DMS79 treated with DMSO at 0.1 percent for 48 hours (cell line): ENCODE data around the gene KIAA0040.
"Not testable (repeated sequence)": the region's sequence is repeated elsewhere in the genome, so short reads cannot be mapped to it uniquely, and the experiment has no call there.

Experiments used
- DNase-seq: peaks from one replicate; lab custom pipeline; 2025; lab: John Stamatoyannopoulos, UW

KIAA0040 gene

DNA sequence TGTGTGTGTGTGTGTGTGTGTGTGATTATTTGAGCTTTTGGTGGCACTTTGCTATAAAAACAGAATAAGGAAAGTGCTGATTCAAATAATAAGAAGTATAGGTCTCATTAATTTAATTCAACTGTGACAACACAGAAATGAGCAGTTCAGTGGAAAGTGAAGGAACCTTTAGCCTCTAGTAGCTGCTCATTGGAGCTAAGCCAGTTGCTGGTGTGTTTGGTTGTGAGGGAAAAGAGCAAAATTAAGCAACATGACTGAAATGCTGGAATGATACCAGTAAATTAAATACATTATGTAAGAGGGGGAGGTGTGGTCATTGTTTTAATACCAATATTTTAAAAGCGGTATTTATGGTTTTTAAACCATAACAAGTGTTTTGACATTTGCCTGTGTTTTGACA lies 55.2 kb downstream of the KIAA0040 start:
- no peak for DNase-seq

GRCh38 chr1:175136246-175136645 lies 56.3 kb downstream of the KIAA0040 start:
- no peak for DNase-seq

DNA sequence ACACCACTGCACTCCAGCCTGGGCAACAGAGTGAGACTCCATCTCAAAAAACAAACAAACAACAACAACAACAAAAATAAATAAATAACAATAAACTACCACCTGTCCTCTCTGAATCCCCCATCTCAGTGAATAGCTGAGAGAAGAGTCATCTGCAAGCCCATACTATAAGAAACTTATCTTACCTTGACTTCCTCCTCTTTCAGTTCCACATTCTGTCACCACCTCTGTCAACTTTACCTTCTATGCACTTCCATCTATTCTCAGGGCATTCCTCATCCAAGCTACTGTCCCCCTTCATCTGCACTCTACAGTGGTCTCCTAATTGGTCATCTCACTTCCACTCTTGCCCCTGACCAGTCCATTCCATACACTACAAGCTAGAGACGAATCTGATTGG lies 58.1 kb downstream of the KIAA0040 start:
- no peak for DNase-seq

DNA sequence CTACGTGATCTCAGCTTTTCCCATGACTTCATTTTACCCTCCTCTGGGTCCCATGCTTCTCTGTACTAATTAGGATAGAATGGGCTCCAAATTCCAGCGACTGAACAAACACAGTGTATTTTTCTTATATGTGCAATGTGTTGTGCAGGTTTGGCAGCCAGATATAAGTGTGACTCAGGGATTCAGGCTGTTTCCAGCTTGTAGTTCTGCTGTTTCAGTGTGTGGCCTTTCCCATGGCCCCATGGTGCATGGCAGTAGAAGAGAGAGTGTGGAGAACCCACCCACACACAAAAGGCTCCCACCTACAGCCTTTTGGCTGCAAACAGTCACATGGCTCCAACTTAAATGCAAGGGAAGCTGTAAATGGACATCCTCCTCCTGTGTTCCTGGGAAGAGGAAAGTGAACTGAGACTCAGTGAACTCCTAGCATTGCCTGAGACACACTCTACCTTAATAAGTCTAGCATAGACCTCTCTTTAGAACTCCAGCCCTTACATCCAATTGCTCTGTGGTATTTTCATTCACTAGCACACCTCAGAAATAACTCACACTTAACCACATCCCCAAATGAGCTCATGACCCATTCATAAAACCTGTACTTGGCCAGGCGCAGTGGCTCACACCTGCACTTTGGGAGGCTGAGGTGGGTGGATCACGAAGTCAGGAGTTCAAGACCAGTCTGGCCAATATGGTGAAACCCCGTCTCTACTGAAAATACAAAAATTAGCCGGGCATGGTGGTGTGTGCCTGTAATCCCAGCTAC lies 58.7 kb downstream of the KIAA0040 start:
- no peak for DNase-seq

- no peak for DNase-seq
Measured at GRCh38 chr1:175132436-175132835, 60.1 kb downstream of the KIAA0040 start.

- no peak for DNase-seq
Measured at GRCh38 chr1:175131095-175131494, 61.5 kb downstream of the KIAA0040 start.

DNA sequence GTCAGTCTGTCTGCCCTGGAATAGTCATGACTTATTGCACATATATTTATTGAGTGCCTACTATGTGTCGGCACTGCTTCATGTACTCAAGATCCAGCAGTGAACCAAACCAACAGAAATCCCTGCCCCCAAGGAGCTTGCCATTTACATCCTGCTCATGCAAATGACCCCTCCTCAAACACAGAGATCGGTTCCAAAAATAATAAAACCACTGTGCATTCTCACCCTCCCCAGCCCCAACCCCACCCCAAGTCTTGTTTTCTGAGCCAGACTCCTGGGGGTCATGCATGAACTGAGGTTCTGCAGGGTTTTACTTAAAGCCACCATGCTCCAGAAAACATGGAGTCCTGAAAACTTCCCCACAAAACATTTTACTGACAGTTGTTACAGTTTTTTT lies 61.9 kb downstream of the KIAA0040 start:
- DNase-seq, result no peak

DNA sequence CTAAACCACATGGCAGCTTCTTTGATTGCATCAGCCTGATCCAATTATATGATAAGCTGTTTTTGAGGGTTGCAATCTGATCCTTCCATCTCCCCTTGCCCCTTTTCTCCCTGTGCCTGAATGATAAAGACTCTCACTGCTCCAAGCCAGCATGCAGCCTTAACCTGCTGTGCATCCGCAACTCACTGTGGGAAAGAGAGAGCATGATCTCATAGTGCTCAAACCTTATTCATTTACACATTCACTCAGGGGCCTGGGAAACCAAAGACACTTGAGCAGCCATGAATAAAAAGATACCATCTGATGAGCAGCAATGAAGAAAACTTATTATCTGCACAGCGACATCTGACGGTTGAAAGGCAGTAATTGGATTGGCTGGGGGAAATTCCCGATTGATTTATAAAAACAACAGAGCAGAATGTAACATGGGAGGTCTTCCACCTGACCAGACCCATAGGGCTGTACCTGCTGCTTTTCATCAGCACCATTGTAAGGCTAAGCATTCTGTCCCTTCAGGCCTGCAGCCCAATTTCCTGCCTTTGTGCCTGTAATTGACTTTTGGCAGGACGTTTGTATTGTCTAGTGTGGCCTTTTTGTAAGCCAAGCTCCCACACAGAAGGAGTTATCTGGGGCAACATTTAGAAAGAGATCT lies 62.5 kb downstream of the KIAA0040 start:
- no peak for DNase-seq

- no peak for DNase-seq
Measured at GRCh38 chr1:175129644-175129996, 63.0 kb downstream of the KIAA0040 start.

- DNase-seq, result no peak
Measured at GRCh38 chr1:175129182-175129581, 63.4 kb downstream of the KIAA0040 start.

- no peak for DNase-seq
Measured at GRCh38 chr1:175128523-175128922, 64.1 kb downstream of the KIAA0040 start.

GRCh38 chr1:175127565-175127964 lies 65.0 kb downstream of the KIAA0040 start:
- DNase-seq, result no peak

GRCh38 chr1:175126347-175126746 lies 66.2 kb downstream of the KIAA0040 start:
- no peak for DNase-seq

- DNase-seq, result no peak
Measured at GRCh38 chr1:175124861-175125260, 67.7 kb downstream of the KIAA0040 start.

DNA sequence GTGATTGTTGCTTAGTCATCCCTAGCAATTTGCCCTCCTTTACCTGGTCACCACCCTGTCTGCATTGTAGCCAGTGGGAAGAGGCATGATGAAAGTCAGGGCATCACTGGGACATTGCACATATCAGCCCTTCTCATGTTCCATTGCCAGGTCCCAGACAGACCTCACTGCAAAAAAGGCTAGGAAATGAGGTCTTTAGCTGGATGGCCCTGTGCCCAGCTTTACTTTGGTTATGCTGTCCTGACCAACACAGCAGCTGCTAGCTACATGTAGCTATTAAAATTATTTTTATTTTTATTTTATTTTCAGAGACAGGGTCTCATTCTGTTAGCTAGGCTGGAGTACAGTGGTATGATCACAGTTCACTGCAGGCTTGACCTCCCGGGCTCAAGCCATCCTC lies 72.1 kb downstream of the KIAA0040 start:
- no peak for DNase-seq

- no peak for DNase-seq
Measured at GRCh38 chr1:175118375-175119367, 73.9 kb downstream of the KIAA0040 start.

GRCh38 chr1:175116903-175117302 lies 75.7 kb downstream of the KIAA0040 start:
- no peak for DNase-seq

- DNase-seq, result no peak
Measured at GRCh38 chr1:175116210-175116798, 76.3 kb downstream of the KIAA0040 start.

GRCh38 chr1:175114996-175115395 lies 77.6 kb downstream of the KIAA0040 start:
- DNase-seq, result no peak

GRCh38 chr1:175108331-175108820 lies 84.2 kb downstream of the KIAA0040 start:
- not testable (repeated sequence) for DNase-seq
